Endothelial cell of umbilical vein (primary cell): ENCODE data around the gene RET. TPM values are rescaled to one million over a fixed set of nuclear protein-coding genes. Genes with fewer than 3 reads are reported as not detected.

Source experiments
- BruUV-seq: library from RNA; stranded (reverse); fragments of 400-500 nt; replicated peaks from 2 replicates; lab custom pipeline; 2021; lab: Mats Ljungman, UMichigan
- CTCF ChIA-PET: fragments of 300-600, 350-600 bp; sonication (Branson Sonifier 250); formaldehyde crosslinking; loops from one replicate; lab custom pipeline; 2021; ENCODE audit warnings: antibody characterized with exemption, inconsistent platforms; lab: Charles Lee
- POLR2A ChIA-PET: fragments of 300-600, 350-600 bp; sonication (Branson Sonifier 250); formaldehyde crosslinking; loops from one replicate; lab custom pipeline; 2021; ENCODE audit warnings: antibody characterized with exemption, inconsistent platforms; lab: Charles Lee
- DNase-seq: peaks from one replicate; pipeline ENCODE4 v3.0.0-alpha.2; 2011; ENCODE audit warnings: low read depth, low spot score
- FAIRE-seq: peaks from 2 replicates; lab custom pipeline; 2011; peaks lifted over from hg19 to GRCh38; lab: Jason Lieb, UNC
- H2AFZ ChIP-seq: 2 replicates; pipeline ENCODE4 v1.6.0; 2012; ENCODE audit warnings: low read depth, low read length, control low read depth, inconsistent platforms
- H3K27ac ChIP-seq: 2 replicates; pipeline ENCODE4 v1.5.1; 2011; ENCODE audit warnings: low read depth, mild to moderate bottlenecking, control low read depth, low read length, moderate library complexity; ENCODE audit not compliant: insufficient read depth
- H3K27me3 ChIP-seq, 2 experiments: 2 replicates each; pipeline versions ENCODE4 v1.6.0 to v1.6.1; 2011; ENCODE audit warnings: low read length in 2 of 2, mixed read lengths in 1 of 2; ENCODE audit not compliant: control insufficient read depth in 2 of 2, insufficient read depth in 2 of 2
- H3K36me3 ChIP-seq, 2 experiments: 2 replicates in 1 of 2; 3 replicates in 1 of 2; pipeline ENCODE4 v1.5.1; 2011; ENCODE audit warnings: low read length in 2 of 2, mild to moderate bottlenecking in 1 of 2, moderate library complexity in 1 of 2; ENCODE audit not compliant: control insufficient read depth in 2 of 2, insufficient read depth in 2 of 2; ENCODE audit errors: extremely low read depth in 1 of 2
- H3K4me1 ChIP-seq: 3 replicates; pipeline ENCODE4 v1.5.1; 2011; ENCODE audit warnings: mild to moderate bottlenecking, low read length; ENCODE audit not compliant: control insufficient read depth, insufficient read depth; ENCODE audit errors: extremely low read depth
- H3K4me2 ChIP-seq: 2 replicates; pipeline ENCODE4 v1.6.1; 2011; ENCODE audit warnings: low read length, control low read depth, mixed read lengths; ENCODE audit not compliant: insufficient read depth
- H3K4me3 ChIP-seq, 3 experiments: fragments of 200-600 bp in 1 of 3; sonication (generic), shearing (Covaris generic) in 1 of 3; replicated peaks in 1 of 3; 2 replicates each; pipeline ENCODE4 v1.5.1; 2011 to 2016; ENCODE audit warnings: control low read depth in 3 of 3, low read length in 3 of 3, mild to moderate bottlenecking in 2 of 3, inconsistent platforms in 1 of 3, low read depth in 1 of 3, moderate library complexity in 1 of 3; ENCODE audit not compliant: insufficient read depth in 1 of 3
- H3K79me2 ChIP-seq: 2 replicates; pipeline ENCODE4 v1.6.0; 2012; ENCODE audit warnings: low read length, inconsistent platforms; ENCODE audit not compliant: control insufficient read depth, insufficient read depth
- H3K9ac ChIP-seq: replicated peaks from 2 replicates; pipeline ENCODE3; 2011; ENCODE audit warnings: low read length, control low read depth; ENCODE audit not compliant: insufficient read depth; ENCODE audit errors: extremely low read depth
- H3K9me1 ChIP-seq: replicated peaks from 3 replicates; pipeline ENCODE4 v1.6.0; 2011; ENCODE audit warnings: mild to moderate bottlenecking, low read length; ENCODE audit not compliant: control insufficient read depth, insufficient read depth; ENCODE audit errors: extremely low read depth
- H3K9me3 ChIP-seq: replicated peaks from 2 replicates; pipeline ENCODE4 v1.5.1; 2012; ENCODE audit warnings: low read length, inconsistent platforms; ENCODE audit not compliant: control insufficient read depth, insufficient read depth
- H4K20me1 ChIP-seq: replicated peaks from 2 replicates; pipeline ENCODE3; 2011; ENCODE audit warnings: mild to moderate bottlenecking, low read length; ENCODE audit not compliant: control insufficient read depth, insufficient read depth; ENCODE audit errors: extremely low read depth
- CTCF ChIP-seq, 2 donors: IDR thresholded peaks; 1 replicate in 1 of 2; 2 replicates in 1 of 2; pipeline ENCODE4 v1.5.1; 2011; ENCODE audit warnings: low read length in 2 of 2, mild to moderate bottlenecking in 2 of 2, moderate library complexity in 2 of 2, control low read depth in 1 of 2, inconsistent platforms in 1 of 2, low read depth in 1 of 2; ENCODE audit not compliant: insufficient read depth in 1 of 2; ENCODE audit errors: extremely low read depth in 1 of 2
- EZH2 ChIP-seq: IDR thresholded peaks from 2 replicates; pipeline ENCODE4 v1.6.1; 2012; ENCODE audit warnings: borderline replicate concordance, low read depth, mild to moderate bottlenecking, moderate library complexity, low read length, inconsistent platforms; ENCODE audit not compliant: severe bottlenecking
- FOS ChIP-seq: IDR thresholded peaks from 2 replicates; pipeline ENCODE4 v1.6.1; 2011; ENCODE audit warnings: mild to moderate bottlenecking, low read length, moderate library complexity, borderline replicate concordance; ENCODE audit not compliant: insufficient read depth
- GATA2 ChIP-seq: IDR thresholded peaks from 2 replicates; pipeline ENCODE4 v1.7.0; 2011; ENCODE audit warnings: low read depth, mild to moderate bottlenecking, moderate library complexity, mixed read lengths, low read length; ENCODE audit not compliant: insufficient read length, insufficient read depth
- JUN ChIP-seq: IDR thresholded peaks from 2 replicates; pipeline ENCODE4 v1.6.1; 2011; ENCODE audit warnings: borderline replicate concordance, low read depth; ENCODE audit not compliant: insufficient read length, insufficient read depth
- MAX ChIP-seq: IDR thresholded peaks from 2 replicates; pipeline ENCODE4 v1.6.1; 2011; ENCODE audit not compliant: insufficient read depth, insufficient read length
- MYC ChIP-seq: IDR thresholded peaks from one replicate; pipeline ENCODE4 v1.6.1; 2011; ENCODE audit warnings: mild to moderate bottlenecking, low read depth, low read length
- POLR2A ChIP-seq: IDR thresholded peaks from 2 replicates; pipeline ENCODE4 v1.6.1; 2012; ENCODE audit warnings: low read depth, mild to moderate bottlenecking, control low read depth, low read length
- POLR2AphosphoS5 ChIP-seq: IDR thresholded peaks from 2 replicates; pipeline ENCODE4 v1.6.1; 2012; ENCODE audit warnings: low read depth, mild to moderate bottlenecking, control low read depth, low read length, moderate library complexity; ENCODE audit not compliant: insufficient read depth
- dilution Hi-C: fragments of 300-500 bp; cut with MboI; formaldehyde crosslinking; loops from one replicate; pipeline ENCODE4 v1.15.0; 2019; ENCODE audit warnings: low sequenced_read_pairs; ENCODE audit not compliant: extremely low pct_ligation_motif_present
- intact Hi-C: fragments of 100-400 bp; cut with micrococcal nuclease; formaldehyde crosslinking; loops from one replicate; pipeline ENCODE4 v1.10.0; 2022
- polyA plus RNA-seq, 4 experiments: library from polyadenylated mRNA; depleted of rRNA in 3 of 4; stranded (reverse) in 3 of 4; unstranded in 1 of 4; fragments of >200 nt; gene quantifications; 2 replicates each; pipeline versions ENCODE4 v1.2.1 to v1.2.3, GENCODE V29; 2011 to 2012; ENCODE audit warnings: missing spikeins in 1 of 4
- total RNA-seq: library from RNA; stranded (reverse); gene quantifications from 2 replicates; pipeline ENCODE4 v1.2.3, GENCODE V29; 2021

RET gene
- total and polyA plus RNA-seq, 2 donors (not counting 3 experiments of a cell fraction or from before 2014, with no cell fraction given), result 0.04 to 0.22 TPM

GRCh38 chr10:43106256-43107091, 29.6 kb downstream of the RET start:
- Histone ChIP-seq H3K27me3 (peaks cover 1 to 8% of the 10 kb centered on the region in 2 experiments), H3K4me3 (no peak overlapping the region), H3K36me3 (no peaks in the 10 kb centered on the region), H3K4me1 (peaks cover 9% of the 10 kb centered on the region), H3K9ac (no peak overlapping the region), H3K4me2 (no peak overlapping the region), H3K79me2 (no peaks in the 10 kb centered on the region), H3K9me1 (no peaks in the 10 kb centered on the region), H3K9me3 (no peaks in the 10 kb centered on the region), H2AFZ (no peak overlapping the region), H3K27ac (no peak overlapping the region), H4K20me1 (no peaks in the 10 kb centered on the region)
- BruUV-seq, result no TSS peak
- CTCF ChIA-PET, result interaction anchor here (3.4 kb wide), 1 partner anchor 241 kb away, joined by 25 read pairs; no protein-coding TSS in a partner anchor
- TF ChIP-seq JUN, result no peak
- no peak for TF ChIP-seq MAX
- TF ChIP-seq MYC, result no peak
- TF ChIP-seq FOS, result no peak
- TF ChIP-seq POLR2A, result no peak
- no peak for TF ChIP-seq GATA2
- TF ChIP-seq CTCF (IDR thresholded peaks at IDR 0.05; ENCODE audit: extremely low read depth in 1 of 2, insufficient read depth in 1 of 2, low read depth in 1 of 2, low read length in 2 of 2), result no peak
- no peak for TF ChIP-seq POLR2AphosphoS5
- TF ChIP-seq EZH2, result no peak
- dilution Hi-C loops (no loop called here), intact Hi-C loops (no loop called here)
- FAIRE-seq (no peak), DNase-seq (no peak)
- POLR2A ChIA-PET, result no interaction called here
